Prostate gland (tissue), 2 donors: Measurements from ENCODE around the gene AKIP1.

ENCODE experiments used
- CTCF ChIP-seq, 4 experiments: fragments of 200-600 bp in 2 of 4; fragments of 450-650 bp in 2 of 4; sonication (generic) in 2 of 4; IDR thresholded peaks; 1 replicate in 3 of 4; 2 replicates in 1 of 4; pipeline ENCODE4 v1.5.1; 2016 to 2019; ENCODE audit warnings: antibody characterized with exemption in 4 of 4, mild to moderate bottlenecking in 2 of 4, moderate library complexity in 2 of 4
- POLR2A ChIP-seq: fragments of 450-650 bp; IDR thresholded peaks from one replicate; pipeline ENCODE4 v1.6.1; 2016; ENCODE audit warnings: antibody characterized with exemption, mild to moderate bottlenecking

- TF ChIP-seq CTCF (IDR thresholded peaks at IDR 0.05) (no peak), POLR2A (no peak)
Measured at GRCh38 chr11:8865304-8865703, 45.7 kb upstream of the AKIP1 start.
